CD4-positive, alpha-beta T cell treated with Interleukin-21 for 1 hour (primary cell): ENCODE measurements around the gene SLIT1.
"Not testable (repeated sequence)": the region's sequence is repeated elsewhere in the genome, so short reads cannot be mapped to it uniquely, and the experiment has no call there.

Source experiments
- DNase-seq: peaks from one replicate; pipeline ENCODE4 v3.0.0-alpha.2; 2020

Gene SLIT1

DNA sequence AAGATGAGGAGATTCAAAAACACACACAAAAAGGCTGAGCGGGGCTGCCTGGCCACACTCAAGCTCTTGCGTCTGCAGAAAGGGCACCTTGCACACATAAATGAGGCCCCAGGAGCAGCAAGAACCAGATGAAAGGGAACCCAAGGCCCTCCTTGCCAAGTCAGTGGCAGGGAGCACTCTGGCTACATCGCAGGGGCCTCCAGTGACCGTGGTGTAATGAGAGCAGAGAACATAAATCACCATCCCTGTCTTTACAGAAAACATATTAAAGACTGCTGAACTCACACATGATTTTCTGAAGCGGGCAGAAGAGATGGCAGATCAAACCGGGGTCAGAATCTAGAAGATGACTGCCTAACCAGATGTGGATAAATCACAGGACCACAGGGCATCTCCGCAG is 80.5 kb downstream of the SLIT1 start:
- no peak for DNase-seq

DNA sequence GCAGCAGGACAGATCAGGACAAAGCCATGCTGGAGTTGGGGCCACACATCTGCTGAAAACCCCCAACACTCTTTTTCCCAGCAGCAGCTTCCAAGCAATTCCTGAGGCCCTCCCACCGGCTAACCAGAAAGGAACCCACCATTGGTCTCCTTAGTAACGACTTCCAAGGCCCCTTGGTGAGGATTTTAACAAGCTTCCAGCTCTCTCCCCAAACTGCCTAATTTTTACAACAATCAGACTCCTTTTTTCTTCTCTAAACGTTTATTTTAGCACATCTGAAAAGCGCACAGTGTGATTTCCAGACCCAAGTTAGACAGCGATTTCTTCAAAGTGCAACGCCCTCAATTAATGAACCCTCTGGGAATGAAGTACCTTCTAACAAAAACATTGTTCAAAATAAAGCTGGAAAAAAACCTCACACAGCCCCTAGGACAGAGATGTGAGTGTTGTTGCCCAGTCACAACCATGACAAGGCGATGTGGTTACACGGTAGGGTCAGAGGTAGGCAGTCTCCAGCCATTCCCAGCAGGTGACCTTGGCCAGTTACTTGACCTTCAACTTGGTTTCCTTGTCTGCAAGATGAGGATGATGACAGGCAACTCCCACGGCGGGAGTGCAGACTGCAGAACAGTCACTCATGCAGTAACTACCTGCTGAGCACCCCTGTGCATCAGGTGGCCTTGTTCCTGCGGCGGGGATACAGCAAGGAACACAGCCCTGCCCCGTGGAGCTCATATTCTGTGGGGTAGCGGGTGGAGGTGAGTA is 82.3 kb downstream of the SLIT1 start:
- DNase-seq: no peak

DNA sequence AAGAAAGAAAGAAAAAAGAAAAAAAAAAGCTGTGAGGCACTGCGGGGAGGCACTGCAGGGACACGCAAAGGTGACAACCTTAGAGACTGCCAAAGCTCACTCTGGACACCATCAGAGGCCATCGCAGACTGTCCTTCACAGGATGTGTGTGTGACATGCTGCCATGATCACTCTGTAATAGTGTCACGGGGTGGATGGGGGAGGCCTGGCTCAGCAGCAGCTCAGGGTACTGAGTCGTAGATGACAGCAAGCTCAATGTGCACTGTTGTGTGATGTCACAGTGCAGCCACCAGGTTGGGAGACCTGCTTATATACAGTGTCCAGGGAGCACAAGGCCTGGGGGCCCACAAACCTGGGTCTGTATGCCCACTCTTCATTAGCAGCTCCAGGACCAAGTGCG is 83.3 kb downstream of the SLIT1 start:
- no peak for DNase-seq

DNA sequence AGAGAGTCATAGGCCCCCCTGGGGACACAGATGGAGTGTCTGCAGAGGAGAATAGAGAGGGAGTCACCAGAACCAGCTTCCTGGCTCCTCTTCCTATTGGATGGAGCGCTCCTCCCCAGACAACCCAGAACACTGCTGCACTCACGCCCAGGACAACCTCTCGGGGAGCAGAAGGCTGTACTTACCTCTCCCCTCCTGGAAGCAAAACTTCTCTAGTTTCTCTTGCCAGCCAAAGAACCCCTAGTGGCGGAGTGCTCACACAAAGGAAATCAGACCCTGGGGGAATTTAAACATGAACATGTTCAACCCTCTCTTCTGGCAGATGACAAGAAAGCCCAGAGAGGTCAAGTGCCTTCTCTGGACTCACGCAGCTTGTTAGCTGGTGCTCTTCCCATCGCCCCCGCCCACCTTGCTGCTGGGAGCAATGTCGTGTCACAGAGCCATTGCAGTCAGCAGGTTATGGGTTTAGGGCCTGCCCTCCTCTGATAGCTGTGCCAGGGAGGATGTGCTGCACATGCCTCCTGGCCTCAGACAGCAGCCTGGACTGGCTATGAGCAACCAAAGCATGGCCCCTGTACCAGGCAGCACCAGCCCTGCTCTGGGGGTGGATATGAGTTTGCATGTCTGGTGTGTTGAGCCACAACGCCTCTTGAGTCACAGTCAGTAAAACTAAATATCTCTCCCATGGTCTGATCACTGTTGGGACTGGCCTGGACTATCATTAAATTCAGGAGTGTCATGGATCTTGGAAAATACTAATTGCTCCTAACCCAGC is 84.4 kb downstream of the SLIT1 start:
- no peak for DNase-seq

DNA sequence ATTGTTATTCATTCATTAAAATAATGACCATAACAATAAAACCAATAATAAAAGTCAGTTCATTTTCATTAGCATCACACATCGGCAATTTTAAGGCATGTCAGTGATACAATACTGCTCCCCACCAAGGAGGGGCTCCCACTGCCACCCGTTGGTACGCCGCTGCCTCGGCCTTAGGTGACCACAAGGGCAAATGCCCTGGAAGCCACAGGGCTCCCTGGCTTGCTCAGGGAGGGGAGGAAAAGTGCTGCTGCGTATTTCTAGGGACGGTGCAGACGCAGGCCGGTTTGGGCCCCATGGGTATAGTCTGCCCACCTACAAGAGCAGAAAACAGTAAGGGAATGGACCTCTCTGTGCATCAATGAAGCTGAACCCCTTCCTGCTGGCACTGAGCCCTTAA is 85.1 kb downstream of the SLIT1 start:
- no peak for DNase-seq

DNA sequence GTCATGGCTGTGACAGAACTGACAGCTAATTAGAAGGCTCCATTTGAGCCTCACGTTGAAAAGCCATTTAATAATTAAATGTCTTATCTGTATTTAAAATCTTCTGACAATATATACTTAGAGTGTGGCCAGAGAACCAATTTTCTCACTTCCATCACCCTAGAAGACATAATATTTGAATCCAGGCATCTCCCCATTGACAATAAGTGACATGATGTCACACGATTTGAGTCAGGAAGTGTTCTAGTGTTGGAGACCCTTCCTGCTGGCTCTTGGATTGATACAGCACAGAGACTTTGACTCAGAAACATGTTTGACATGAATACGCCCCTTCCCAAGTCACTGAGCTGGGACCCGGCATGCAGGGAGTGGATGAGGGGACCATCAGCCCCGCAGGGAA is 85.9 kb downstream of the SLIT1 start:
- DNase-seq: no peak

DNA sequence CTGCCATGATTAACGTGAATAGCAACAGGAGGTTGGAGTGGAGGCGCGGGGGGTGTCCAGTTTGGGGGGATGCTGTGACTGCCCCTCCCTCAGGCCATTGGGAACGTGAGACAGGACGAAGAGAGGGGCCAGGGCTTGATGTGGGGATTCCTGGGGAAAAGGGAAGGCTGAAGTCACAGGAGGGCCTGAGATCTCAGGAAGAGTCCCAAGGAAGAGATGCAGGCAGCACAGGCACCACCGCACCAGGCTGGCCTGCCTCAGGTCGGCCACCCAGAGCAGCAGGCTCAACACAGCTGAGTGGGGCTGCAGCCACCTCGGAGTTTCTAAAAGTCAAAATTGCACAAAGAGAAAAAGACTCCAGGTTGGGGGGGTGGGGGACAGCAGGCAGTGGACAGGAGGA is 86.7 kb downstream of the SLIT1 start:
- DNase-seq: no peak

DNA sequence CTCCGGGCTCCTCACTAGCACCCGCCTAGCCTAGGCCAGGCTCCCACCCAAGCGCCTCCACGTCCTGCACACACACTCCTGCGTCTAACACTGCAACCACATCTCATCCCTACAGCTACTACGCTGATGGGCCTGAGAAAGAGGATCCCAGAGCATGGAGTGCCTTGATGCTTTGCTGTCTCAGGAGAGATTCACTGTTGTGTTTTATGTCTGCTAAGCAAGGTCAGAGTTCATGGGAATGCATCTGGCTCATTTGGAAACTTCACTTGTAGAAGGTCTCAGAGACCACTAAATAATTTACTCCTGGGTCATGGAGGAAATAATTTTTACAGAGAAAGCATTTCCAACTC is 88.7 kb downstream of the SLIT1 start:
- no peak for DNase-seq

DNA sequence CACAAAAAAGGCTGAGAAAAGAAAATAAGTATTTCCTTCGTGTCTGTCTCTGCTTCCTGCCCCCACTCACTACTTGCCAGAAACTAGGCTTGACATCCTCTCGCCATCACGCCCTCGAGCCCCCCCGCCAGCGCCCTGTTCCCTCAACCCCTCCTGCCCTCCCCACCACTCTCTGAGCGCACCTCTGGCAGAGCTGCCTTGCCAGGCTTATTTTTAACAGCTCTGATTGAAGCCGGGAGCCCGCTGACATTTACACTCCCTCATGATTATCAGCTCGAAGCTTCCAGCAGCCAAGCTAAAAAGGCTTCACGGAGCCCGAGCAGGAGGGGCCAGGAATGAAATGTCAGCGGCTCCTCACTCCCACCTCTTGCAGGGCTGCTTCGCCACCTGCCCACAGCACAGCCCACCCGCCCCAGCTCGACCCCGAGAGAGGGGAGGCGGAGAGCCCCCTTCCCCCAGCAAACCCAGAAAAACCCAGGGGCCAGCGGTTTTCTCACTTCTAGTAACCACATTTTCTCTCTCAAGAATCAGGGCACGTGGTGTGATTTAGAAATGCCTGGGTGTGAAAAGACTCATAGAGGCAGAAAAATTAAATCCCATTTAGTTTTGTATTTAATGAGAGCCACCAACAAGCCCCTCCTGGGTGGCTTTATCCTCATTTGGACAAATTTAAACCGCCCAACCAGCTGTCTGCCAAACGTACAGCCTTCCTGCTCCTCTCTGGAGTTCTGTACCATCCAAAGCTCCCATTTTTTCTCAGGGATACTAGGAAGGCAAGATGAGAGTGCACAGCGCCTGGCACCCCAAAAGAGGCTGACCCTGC is 89.3 kb downstream of the SLIT1 start:
- peak; percentile 43 for DNase-seq

DNA sequence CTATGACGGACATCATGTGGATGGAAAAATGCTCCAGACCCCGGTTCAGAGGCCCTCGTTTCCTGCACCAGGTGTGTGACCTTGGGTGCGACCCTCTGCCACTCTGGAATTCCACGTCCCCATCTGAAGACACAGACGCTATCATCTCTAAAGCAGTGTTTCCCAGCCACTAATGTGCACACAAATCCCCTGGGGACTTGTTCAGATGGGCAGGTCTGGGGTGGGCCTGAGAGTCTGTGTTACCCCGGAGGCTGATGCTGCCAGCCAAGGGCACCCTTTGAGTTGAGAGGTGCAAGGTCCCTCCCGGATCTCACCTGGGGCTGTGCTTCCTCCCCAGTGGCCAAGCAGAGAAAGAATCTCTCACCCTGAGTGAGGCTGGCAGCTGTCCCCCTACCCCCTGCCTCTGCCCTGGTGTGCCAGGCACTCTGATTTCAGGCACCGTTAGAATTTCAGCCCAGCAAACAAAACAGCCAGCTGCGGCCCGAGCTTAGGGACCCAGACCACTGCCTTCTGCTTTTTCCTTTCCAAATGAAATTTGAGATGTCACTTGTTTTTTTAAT is 90.0 kb downstream of the SLIT1 start:
- DNase-seq: no peak

DNA sequence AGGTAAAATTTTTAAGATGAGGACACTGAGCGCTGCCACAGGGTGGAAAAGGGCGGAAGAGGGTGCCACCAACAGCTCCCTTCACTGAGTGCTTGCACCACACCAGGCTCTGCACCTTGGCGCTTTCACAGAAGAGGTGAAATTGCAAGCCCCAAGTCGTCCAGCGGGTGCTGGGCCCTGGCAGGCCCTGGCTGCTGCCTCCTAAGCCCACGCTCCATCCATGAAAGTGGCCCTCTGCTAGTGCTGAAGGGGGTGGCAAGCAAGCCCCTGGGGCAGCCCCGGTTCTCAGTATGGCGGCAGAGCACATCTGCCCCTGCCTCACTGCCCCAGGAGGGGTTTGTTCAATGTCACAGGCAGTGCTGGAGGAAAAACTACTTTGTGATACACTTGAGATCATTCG is 95.1 kb downstream of the SLIT1 start:
- DNase-seq: no peak

DNA sequence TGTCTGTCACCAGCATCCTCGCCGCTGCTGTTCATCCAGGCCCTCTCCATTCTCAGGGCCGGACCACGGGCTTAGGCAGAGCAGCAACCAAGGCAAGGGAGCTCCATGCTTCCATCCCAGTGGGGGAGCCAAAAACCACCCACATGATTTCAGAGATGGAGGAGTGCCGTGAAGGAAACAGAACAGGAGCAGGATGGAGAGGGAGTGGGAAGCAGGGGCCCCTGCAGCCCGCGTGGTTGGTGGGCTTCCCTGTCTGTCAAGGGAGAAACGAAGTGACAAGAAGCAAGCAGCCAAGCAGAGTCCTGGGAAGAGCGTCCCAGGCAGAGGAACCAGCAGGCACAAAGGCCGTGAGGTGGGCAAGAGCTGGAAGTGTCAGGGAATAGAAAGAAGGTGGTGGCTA is 95.7 kb downstream of the SLIT1 start:
- no peak for DNase-seq

DNA sequence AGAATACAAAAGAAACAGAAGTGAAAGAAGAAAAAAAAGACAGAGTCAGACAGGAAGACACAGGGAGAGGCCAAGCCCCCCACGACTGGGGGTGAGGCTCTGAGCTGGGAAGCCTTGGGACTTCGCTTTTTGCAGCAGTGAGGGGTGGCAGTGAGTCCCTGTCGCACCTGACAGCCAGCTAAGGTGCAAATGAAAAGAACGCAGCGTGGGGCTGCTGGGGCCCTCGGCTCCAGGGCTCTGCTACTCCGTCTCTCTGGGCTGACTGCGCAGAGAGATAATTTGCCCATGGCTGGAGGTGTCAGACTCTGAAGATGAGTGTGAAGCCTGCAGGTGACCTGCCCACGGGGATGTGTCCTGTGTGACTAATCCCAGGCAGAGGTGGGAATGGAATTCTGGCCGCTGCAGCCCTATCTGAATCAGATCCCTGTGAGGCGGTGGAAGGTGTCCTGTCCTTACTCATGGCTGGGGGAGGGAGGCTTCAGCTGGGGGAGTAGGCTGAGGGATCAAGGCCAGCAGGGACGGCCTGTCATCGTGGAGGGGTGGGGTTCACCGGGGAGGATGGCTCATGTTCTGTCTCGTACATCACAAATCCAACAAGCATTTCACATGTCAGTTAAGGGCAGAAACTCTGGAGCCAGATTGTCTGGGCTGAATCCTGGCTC is 96.4 kb downstream of the SLIT1 start:
- no peak for DNase-seq

DNA sequence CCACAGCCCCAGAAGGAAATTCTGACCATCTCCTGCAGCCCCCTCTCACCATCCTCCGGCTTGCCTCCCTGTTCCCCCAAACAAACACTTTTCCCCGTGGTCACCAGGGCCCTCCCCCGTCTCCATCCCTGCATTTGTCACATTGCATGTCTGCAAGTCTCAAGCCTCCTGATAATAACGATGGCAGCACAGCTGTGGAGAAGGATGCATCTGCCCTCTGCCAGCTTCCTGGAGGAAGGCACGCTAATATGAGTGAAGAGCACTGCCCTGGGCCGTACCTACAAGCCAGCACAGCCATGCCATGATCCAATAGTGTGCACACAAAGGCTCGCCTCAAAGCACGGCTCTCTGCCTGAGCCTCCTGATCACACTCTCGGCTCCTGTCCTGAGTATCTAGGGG is 98.5 kb downstream of the SLIT1 start:
- DNase-seq: no peak

DNA sequence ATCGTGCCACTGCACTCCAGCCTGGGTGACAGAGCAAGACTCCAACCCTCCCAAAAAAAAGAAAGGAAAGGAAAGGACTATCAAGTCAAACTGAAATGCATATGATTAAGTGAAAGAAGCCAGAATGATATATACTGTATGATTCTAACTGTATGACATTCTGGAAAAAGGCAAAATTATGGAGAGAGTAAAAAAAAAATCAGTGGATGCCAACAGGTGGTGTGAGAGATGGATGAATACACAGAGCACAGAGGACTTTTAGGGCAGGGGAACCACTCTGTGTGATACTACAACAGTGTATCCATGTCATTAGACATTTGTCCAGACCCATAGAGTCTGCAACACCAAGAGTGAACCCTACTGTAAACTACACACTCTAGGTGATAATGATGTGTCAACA is 99.2 kb downstream of the SLIT1 start:
- DNase-seq: no peak

DNA sequence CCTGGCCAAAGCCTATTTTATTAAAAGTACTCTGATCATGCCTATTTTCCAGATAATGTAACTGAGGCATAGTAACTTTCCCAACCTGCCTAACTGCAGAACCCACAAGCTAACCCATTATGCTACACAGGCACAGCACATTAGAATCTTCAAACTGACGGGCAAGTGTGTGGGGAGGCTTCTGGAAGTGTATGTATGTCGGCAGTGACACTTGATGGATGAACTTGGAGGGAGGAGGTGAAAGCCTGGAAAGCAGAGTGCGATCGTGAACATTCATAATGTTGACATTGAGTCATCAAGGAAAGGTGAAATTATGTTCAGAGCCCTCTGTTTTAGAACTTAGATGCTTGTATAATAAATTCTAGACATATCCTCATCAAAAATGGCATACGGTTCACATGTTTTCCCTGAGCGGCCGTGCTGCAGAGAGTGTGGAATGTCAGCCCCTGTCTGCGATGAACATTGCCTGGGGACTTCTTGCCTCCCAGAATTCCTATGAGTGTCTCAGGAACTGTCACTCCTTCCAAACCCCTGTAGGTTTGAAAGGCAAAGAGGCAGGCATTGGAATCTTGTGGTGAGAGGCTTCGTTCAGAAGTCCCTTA is 102.4 kb downstream of the SLIT1 start:
- no peak for DNase-seq

DNA sequence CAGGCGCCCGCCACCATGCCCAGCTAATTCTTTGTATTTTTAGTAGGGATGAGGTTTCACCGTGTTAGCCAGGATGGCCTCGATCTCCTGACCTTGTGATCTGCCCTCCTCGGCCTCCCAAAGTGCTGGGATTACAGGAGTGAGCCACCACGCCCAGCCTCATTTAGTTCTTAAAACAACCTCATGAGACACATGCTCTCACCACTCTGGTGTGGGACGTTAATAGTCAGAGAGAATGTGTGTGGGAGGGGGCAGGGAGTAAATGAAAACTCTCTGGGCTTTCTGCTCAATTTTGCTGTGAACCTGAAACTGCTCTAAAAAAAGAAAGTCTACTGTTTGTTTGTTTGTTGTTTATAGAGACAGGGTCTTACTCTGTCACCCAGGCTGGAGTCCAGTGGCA is 103.2 kb downstream of the SLIT1 start:
- not testable (repeated sequence) for DNase-seq

DNA sequence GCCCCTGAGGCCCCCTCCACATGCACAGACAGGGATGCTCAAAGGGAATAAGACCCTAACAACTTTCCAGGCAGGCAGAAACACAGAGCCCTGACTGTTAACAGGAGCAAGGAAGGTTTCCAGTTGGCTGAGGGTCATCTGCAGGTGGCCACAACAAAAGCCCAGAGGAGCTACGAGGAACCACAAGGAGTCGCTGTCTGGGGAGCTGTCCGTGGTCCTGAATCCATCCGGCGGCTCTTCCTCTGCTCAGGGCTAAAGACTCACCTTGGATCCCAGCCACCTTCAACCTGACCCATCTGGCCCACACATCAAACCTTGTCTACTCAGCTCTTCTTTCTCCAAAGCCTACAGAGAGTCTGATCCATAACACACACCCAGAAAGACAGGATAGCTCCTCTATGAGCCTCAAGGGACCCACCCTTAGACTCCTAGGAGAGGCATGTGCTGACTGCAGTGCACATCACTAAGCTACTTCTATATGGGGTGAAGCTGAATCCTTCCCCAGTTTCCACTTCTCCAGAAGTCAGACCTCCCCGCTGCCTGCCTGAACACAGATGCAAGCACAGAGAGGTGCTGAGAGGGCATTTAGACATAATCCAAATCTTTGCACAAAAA is 104.0 kb downstream of the SLIT1 start:
- DNase-seq: peak; percentile 35

DNA sequence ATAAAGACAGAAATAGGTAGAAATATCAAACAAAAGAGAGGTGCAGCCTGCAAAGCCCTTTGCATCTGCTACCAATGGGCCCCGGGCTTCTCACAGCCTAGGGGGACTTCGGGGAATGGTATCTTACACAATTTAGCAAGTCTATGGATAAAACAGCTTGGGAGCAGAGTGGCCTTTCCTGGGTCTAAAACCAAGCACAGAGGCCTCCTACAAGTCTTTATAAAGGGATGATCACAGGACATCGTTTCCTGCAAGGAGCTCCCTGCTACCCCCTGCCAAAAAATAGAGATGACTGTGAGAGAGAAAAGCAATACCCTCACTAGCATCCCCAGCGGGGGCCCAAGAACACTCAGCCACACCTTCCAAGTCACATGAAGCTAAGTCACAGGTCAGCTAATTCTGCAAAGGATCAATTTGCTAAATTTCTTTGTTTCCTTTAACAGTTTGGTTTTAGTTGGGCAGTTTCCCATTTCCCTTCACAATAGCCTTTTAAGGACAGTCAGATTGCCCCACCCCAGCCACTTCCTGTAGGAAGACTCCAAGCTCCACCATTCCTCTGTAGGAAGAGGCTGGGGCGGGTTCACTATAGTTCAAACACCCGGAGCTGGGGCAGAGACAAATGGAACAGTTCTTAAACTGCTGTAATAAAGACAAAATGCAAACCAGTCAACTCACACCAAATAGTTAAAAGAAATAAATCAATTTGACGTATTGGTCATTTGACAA is 105.5 kb downstream of the SLIT1 start:
- no peak for DNase-seq

DNA sequence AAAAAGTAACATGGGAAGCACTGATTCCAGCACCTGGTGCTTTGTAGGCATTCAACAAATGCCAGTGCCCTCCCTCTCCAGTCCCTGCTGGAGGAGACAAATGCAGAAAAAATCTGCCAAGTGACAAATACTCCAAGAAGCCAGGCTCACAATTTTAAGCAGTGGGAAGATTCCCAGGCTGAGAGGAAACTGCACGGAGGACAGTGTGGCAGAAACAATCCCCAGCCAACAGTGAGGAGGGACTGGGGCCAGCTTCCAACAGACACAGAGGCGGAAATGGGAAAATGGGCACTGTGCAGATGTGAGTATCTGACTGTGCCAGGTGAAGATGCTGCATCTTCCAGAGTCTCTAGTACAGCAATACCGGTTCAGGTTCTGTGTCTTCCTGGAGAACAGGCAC is 106.3 kb downstream of the SLIT1 start:
- no peak for DNase-seq

DNA sequence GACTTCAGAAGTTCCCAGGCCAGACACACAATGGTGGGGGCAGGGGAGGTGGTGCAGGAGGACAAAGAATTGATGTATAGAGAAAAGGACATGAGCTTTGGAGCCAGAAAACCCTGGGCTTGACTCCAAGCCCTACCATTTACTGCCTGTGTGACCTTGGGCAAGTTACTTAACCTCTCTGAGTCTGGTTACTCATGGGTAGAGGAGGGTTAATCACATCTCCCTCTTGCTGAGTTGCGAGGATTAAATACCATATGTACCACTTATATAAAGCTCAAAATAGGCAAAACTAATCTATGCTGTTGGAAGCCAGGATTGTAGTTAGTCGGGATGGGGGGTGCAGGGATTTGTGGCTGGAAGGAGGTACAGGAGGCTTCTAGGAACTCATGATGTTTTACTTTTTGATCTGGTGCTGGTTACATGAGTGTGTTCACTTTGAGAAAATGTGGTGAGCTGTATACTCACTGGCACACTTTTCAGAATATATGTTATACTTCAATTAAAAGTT is 106.8 kb downstream of the SLIT1 start:
- no peak for DNase-seq
